K562 (cell line): ENCODE measurements around the gene PUM2. TPM values are rescaled to one million over a fixed set of nuclear protein-coding genes. Genes with fewer than 3 reads are reported as not detected.
A peak's percentile ranks its signal among the peaks of the same experiment; 100 is the strongest.

ENCODE experiments used
- CTCF ChIP-seq, 3 experiments: IDR thresholded peaks in 2 of 3; conservative IDR thresholded peaks in 1 of 3; 2 replicates each; pipeline ENCODE4 v1.5.1; 2011 to 2012; ENCODE audit warnings: low read length in 3 of 3, mild to moderate bottlenecking in 3 of 3, control low read depth in 2 of 3, improper control_type of control experiment in 1 of 3, inconsistent platforms in 1 of 3, low read depth in 1 of 3, mixed read lengths in 1 of 3, moderate library complexity in 1 of 3; ENCODE audit not compliant: insufficient read depth in 2 of 3
- MCM3 ChIP-seq: fragments of 450-650 bp; IDR thresholded peaks from 2 replicates; pipeline ENCODE4 v1.6.1; 2016
- MGA ChIP-seq: fragments of 450-650 bp; IDR thresholded peaks from 2 replicates; pipeline ENCODE4 v1.6.1; 2016; ENCODE audit warnings: mild to moderate bottlenecking, moderate library complexity
- NFIX ChIP-seq: fragments of 250-450 bp; sonication (Bioruptor Pico); IDR thresholded peaks from 2 replicates; pipeline ENCODE4 v1.4.0; 2020; ENCODE audit warnings: low read depth, mild to moderate bottlenecking, moderate library complexity
- ZNF592 ChIP-seq: fragments of 450-650 bp; IDR thresholded peaks from 2 replicates; pipeline ENCODE4 v1.6.1; 2017; ENCODE audit warnings: antibody characterized with exemption, mild to moderate bottlenecking
- polyA plus RNA-seq, 8 experiments: library from polyadenylated mRNA; depleted of rRNA in 4 of 8; stranded (reverse) in 5 of 8; unstranded in 3 of 8; fragments of >200 nt; fragmentation: Nextera tagmentation in 2 of 8; fragmentation: Illumina TruSeq in 1 of 8; extraction: Ambion mirVana in 2 of 8; extraction: Trizol in 1 of 8; gene quantifications; 2 replicates each; pipeline versions ENCODE4 v1.2.1 to v1.2.3, GENCODE V29; 2011 to 2014; ENCODE audit warnings: inconsistent platforms in 1 of 8, missing spikeins in 1 of 8
- total RNA-seq, 7 experiments: library from RNA; depleted of rRNA in 6 of 7; stranded (reverse); fragments of >200 nt in 6 of 7; fragmentation: Illumina TruSeq in 2 of 7; extraction: Trizol in 2 of 7; gene quantifications; 2 replicates each; pipeline versions ENCODE4 v1.2.1 to v1.2.3, GENCODE V29; 2011 to 2021; ENCODE audit warnings: low replicate concordance in 1 of 7
- TF ChIP-seq, protein P1 (sequence below): fragments of 450-650 bp; IDR thresholded peaks from 2 replicates; pipeline ENCODE4 v1.6.1; 2017; ENCODE audit warnings: mild to moderate bottlenecking, moderate library complexity

PUM2 gene
- total and polyA plus RNA-seq, 9 of the 15 experiments (the other 6 are each of a cell fraction or from before 2014, with no cell fraction given), result 13.4 to 61.9 (median 28.3) TPM

DNA sequence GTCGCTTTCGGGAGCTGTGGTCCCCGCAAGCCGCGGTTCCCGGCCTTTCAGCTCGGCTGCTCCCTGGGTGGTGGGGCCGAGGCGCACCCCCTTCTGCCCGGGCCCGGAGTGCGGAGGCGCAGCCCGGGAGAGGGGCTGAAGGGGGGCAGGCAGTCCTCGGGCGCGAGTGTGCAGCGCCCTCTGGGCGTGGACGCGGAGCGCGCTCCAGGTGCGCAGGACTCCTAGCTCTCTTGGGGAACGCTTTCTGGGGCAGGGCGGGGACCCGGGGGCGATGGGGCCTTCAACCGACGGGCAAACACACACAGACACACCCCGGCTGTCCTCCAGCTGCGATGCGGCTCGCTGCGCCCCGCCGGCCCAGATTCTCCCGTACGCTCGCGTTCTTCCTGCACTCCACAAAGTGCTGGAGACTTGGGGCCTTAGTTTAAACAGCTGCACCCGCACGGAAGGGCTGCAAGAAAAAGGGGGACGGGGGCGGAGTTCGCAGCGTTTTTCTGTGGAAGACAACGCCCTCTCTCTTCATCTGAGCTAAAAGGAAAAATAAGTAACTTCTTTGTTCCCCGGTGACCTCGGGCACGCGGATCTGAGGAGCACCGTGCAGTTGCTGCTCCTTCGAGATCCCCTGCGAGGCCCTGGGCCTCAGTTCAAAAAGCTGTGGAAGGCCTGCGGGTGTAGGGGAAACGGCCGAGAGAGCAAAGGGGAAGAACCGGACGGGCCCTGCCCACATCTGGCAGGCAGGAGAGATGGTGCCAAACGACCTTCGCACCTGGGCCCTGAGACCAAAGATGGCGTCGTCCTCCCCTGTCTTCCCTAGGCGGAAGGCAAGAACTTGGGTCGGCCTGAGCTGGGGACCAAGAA is 125.1 kb downstream of the PUM2 start (continued):
- TF ChIP-seq MGA (peak; percentile 13; the same call in 1 of the 2 replicates), CTCF (IDR thresholded peaks at IDR 0.05 in 2 of 3, conservative IDR thresholded peaks at IDR 0.05 in 1 of 3; ENCODE audit: insufficient read depth in 2 of 3, low read depth in 1 of 3, low read length in 3 of 3) (peak; percentile 57 to 72 (median 66)), NFIX (CRISPR knock-in tag) (no peak), ZNF592 (no peak), MCM3 (no peak)
- TF ChIP-seq, protein P1, sequence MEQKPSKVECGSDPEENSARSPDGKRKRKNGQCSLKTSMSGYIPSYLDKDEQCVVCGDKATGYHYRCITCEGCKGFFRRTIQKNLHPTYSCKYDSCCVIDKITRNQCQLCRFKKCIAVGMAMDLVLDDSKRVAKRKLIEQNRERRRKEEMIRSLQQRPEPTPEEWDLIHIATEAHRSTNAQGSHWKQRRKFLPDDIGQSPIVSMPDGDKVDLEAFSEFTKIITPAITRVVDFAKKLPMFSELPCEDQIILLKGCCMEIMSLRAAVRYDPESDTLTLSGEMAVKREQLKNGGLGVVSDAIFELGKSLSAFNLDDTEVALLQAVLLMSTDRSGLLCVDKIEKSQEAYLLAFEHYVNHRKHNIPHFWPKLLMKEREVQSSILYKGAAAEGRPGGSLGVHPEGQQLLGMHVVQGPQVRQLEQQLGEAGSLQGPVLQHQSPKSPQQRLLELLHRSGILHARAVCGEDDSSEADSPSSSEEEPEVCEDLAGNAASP, result no peak
